Neural cell (in vitro differentiated cells): ENCODE results near the gene ANKRD55. TPM values are rescaled to one million over a fixed set of nuclear protein-coding genes. Genes with fewer than 3 reads are reported as not detected.
"Not testable (repeated sequence)": the region's sequence is repeated elsewhere in the genome, so short reads cannot be mapped to it uniquely, and the experiment has no call there.

Experiments
- H2AFZ ChIP-seq: fragments of 200-600, 300-800 bp; sonication (generic), shearing (Covaris generic); 2 replicates; pipeline ENCODE4 v1.6.0; 2014; ENCODE audit warnings: low read depth, mild to moderate bottlenecking, antibody characterized with exemption, low read length, moderate library complexity
- H3F3A ChIP-seq: fragments of 200-600 bp; shearing (Covaris generic); 2 replicates; pipeline ENCODE4 v1.6.1; 2016; ENCODE audit warnings: mild to moderate bottlenecking, moderate library complexity, mixed read lengths, antibody characterized with exemption, low read length; ENCODE audit not compliant: insufficient read depth, poor library complexity, severe bottlenecking
- H3K27ac ChIP-seq: fragments of 200-600, 300-800 bp; sonication (generic), shearing (Covaris generic); 2 replicates; pipeline ENCODE4 v1.5.1; 2014; ENCODE audit warnings: mild to moderate bottlenecking, low read length, moderate library complexity
- H3K27me3 ChIP-seq: fragments of 300-800, 200-600 bp; sonication (generic), shearing (Covaris generic); 2 replicates; pipeline ENCODE4 v1.6.0; 2014; ENCODE audit warnings: mild to moderate bottlenecking, low read depth, low read length, moderate library complexity; ENCODE audit not compliant: insufficient read depth
- H3K36me3 ChIP-seq: fragments of 300-800, 200-600 bp; sonication (generic), shearing (Covaris generic); 2 replicates; pipeline ENCODE4 v1.5.1; 2014; ENCODE audit warnings: mild to moderate bottlenecking, antibody characterized with exemption, low read length, moderate library complexity; ENCODE audit not compliant: insufficient read depth
- H3K4me2 ChIP-seq: fragments of 300-800, 200-600 bp; sonication (generic), shearing (Covaris generic); 2 replicates; pipeline ENCODE4 v1.6.0; 2014; ENCODE audit warnings: mild to moderate bottlenecking, low read length
- H3K4me3 ChIP-seq: fragments of 300-800, 200-600 bp; sonication (generic), shearing (Covaris generic); 2 replicates; pipeline ENCODE4 v1.5.1; 2014; ENCODE audit warnings: mild to moderate bottlenecking, low read length, moderate library complexity
- H3K79me2 ChIP-seq: fragments of 200-600 bp; shearing (Covaris generic); replicated peaks from 2 replicates; pipeline ENCODE4 v1.6.0; 2014; ENCODE audit warnings: mild to moderate bottlenecking, low read length, moderate library complexity; ENCODE audit not compliant: insufficient read depth
- H3K9ac ChIP-seq: fragments of 300-800, 200-600 bp; sonication (generic), shearing (Covaris generic); 2 replicates; pipeline ENCODE4 v1.6.1; 2016; ENCODE audit warnings: mild to moderate bottlenecking, low read length, mixed read lengths
- H3K9me2 ChIP-seq: fragments of 200-600 bp; shearing (Covaris generic); 2 replicates; pipeline ENCODE4 v1.6.1; 2016; ENCODE audit warnings: mild to moderate bottlenecking, low read length, mixed read lengths; ENCODE audit not compliant: insufficient read depth
- H3K9me3 ChIP-seq: fragments of 200-600, 300-800 bp; sonication (generic), shearing (Covaris generic); 2 replicates; pipeline ENCODE4 v1.6.1; 2016; ENCODE audit warnings: mild to moderate bottlenecking, mixed run types, low read length, moderate library complexity, mixed read lengths
- H4K20me1 ChIP-seq: fragments of 200-600 bp; shearing (Covaris generic); 2 replicates; pipeline ENCODE4 v1.6.1; 2016; ENCODE audit warnings: mild to moderate bottlenecking, mixed run types; ENCODE audit not compliant: insufficient read depth
- CTCF ChIP-seq: fragments of 450-650 bp; IDR thresholded peaks from 2 replicates; pipeline ENCODE4 v1.5.1; 2014; ENCODE audit warnings: antibody characterized with exemption, mild to moderate bottlenecking, moderate library complexity; ENCODE audit not compliant: poor library complexity, severe bottlenecking
- EP300 ChIP-seq: fragments of 450-650 bp; conservative IDR thresholded peaks from 2 replicates; pipeline ENCODE4 v1.6.1; 2014; ENCODE audit warnings: antibody characterized with exemption, mild to moderate bottlenecking, moderate library complexity; ENCODE audit not compliant: poor library complexity, severe bottlenecking
- EZH2 ChIP-seq: fragments of 200-600, 300-800 bp; shearing (Covaris generic), sonication (generic); IDR thresholded peaks from 2 replicates; pipeline ENCODE4 v1.6.1; 2014; ENCODE audit warnings: antibody characterized with exemption, low read length, borderline replicate concordance, mild to moderate bottlenecking; ENCODE audit not compliant: insufficient read depth, poor library complexity, severe bottlenecking
- MXI1 ChIP-seq: fragments of 450-650 bp; conservative IDR thresholded peaks from 2 replicates; pipeline ENCODE4 v1.6.1; 2014; ENCODE audit warnings: antibody characterized with exemption, mild to moderate bottlenecking; ENCODE audit not compliant: poor library complexity, severe bottlenecking
- POLR2AphosphoS5 ChIP-seq: IDR thresholded peaks from 2 replicates; pipeline ENCODE4 v1.6.1; 2012
- RAD21 ChIP-seq: fragments of 450-650 bp; conservative IDR thresholded peaks from 2 replicates; pipeline ENCODE4 v1.6.1; 2014; ENCODE audit warnings: antibody characterized with exemption, mild to moderate bottlenecking, moderate library complexity
- REST ChIP-seq: IDR thresholded peaks from 2 replicates; pipeline ENCODE4 v1.6.1; 2012; ENCODE audit warnings: borderline replicate concordance
- SMC3 ChIP-seq: fragments of 450-650 bp; conservative IDR thresholded peaks from 2 replicates; pipeline ENCODE4 v1.6.1; 2014; ENCODE audit warnings: antibody characterized with exemption, mild to moderate bottlenecking, moderate library complexity; ENCODE audit not compliant: poor library complexity
- TAF1 ChIP-seq: IDR thresholded peaks from 2 replicates; pipeline ENCODE4 v1.6.1; 2012; ENCODE audit warnings: low read depth
- polyA plus RNA-seq: library from polyadenylated mRNA; depleted of rRNA; stranded (reverse); fragments of >200 nt; gene quantifications from 2 replicates; pipeline ENCODE4 v1.2.3, GENCODE V29; 2014

The ANKRD55 gene
- polyA plus RNA-seq, 1 donor from 2014 or later: 49.8 TPM

- H3F3A ChIP-seq: no peaks in the 10 kb centered on the region
- H3K9me3 ChIP-seq: no peaks in the 10 kb centered on the region
- H2AFZ ChIP-seq: no peak overlapping the region
- H4K20me1 ChIP-seq: no peaks in the 10 kb centered on the region
- TF ChIP-seq CTCF (no peak), RAD21 (no peak), TAF1 (no peak), POLR2AphosphoS5 (no peak), SMC3 (no peak)
- no peak overlapping the region for H3K4me2 ChIP-seq
- no peak overlapping the region for H3K9ac ChIP-seq
- no peak overlapping the region for H3K27ac ChIP-seq
- H3K4me3 ChIP-seq: no peak overlapping the region
- H3K9me2 ChIP-seq: no peaks in the 10 kb centered on the region
- no peaks in the 10 kb centered on the region for H3K79me2 ChIP-seq
- H3K36me3 ChIP-seq: no peaks in the 10 kb centered on the region
- no peaks in the 10 kb centered on the region for H3K27me3 ChIP-seq
Observed at GRCh38 chr5:56262279-56262678, 29.1 kb upstream of the ANKRD55 start.

GRCh38 chr5:56259002-56259511, 25.9 kb upstream of the ANKRD55 start:
- Histone ChIP-seq H3K79me2 (no peaks in the 10 kb centered on the region), H2AFZ (no peak overlapping the region)

GRCh38 chr5:56257763-56258529, 24.8 kb upstream of the ANKRD55 start:
- H3K36me3 ChIP-seq, H3K9me2 ChIP-seq, H3K27me3 ChIP-seq, H2AFZ ChIP-seq, H3F3A ChIP-seq, H3K9me3 ChIP-seq, H3K4me3 ChIP-seq, H3K4me2 ChIP-seq, H3K9ac ChIP-seq, H3K27ac ChIP-seq, H4K20me1 ChIP-seq, H3K79me2 ChIP-seq: not testable (repeated sequence)

More at GRCh38 chr5:56259002-56259511, 25.9 kb upstream of the ANKRD55 start:
- H3K27ac ChIP-seq: no peak overlapping the region
- H3K27me3 ChIP-seq: no peaks in the 10 kb centered on the region
- H3K9ac ChIP-seq: no peak overlapping the region
- no peaks in the 10 kb centered on the region for H3K9me3 ChIP-seq
- no peaks in the 10 kb centered on the region for H3K36me3 ChIP-seq
- no peak for TF ChIP-seq TAF1
- TF ChIP-seq EZH2: no peak
- no peak for TF ChIP-seq EP300
- TF ChIP-seq MXI1: no peak
- TF ChIP-seq REST: no peak
- TF ChIP-seq SMC3: no peak
- TF ChIP-seq CTCF: no peak
- no peak for TF ChIP-seq POLR2AphosphoS5
- no peak for TF ChIP-seq RAD21
- H3K4me3 ChIP-seq: no peak overlapping the region
- no peaks in the 10 kb centered on the region for H3K9me2 ChIP-seq
- no peaks in the 10 kb centered on the region for H3F3A ChIP-seq
- H3K4me2 ChIP-seq: no peak overlapping the region
- H4K20me1 ChIP-seq: no peaks in the 10 kb centered on the region
